ENCODE data around the gene CLCA1.

Gene CLCA1

DNA sequence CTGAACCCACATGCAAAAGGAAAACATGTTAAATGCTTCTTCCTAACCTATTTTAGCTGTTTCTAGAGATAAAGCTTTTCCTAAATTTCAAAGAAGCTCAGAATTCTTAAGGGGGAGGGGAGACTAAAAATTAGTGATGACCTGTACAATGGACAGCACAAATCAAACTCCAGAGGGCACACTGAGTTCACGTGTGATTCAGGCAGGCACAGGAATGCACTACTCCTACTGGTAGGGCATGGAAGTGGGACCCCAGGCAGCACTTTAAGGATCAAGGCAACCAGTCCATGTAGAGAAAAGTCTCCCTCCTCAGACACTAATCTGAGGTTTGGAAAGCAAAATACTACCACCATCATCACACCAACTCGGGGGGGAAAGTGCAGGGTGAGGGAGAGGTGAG lies 46.9 kb downstream of the CLCA1 start:
- Histone ChIP-seq H3K36me3 (ENCODE audit: insufficient read depth, low read length) (no peaks in the 10 kb centered on the region), H3K27ac (ENCODE audit: low read depth, low read length, poor library complexity, severe bottlenecking) (no peak overlapping the region)

DNA sequence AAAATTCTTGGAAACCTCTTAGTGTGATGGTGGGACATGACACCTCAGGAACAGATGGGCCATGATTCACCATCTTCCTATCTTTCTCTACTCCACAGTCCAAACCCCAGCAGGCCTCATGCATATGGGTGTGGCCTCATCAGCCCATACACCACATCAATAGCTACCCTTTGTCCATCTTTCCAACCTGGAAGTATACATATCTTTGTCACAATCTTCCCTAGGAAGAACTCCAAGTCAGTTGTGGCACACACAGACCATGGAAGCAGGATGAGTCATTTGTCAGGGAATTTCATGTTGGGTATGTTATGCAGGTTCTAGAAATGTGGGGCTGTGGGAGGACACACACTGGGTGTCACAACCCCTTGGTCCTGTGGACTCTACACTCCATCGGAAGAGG lies 47.6 kb downstream of the CLCA1 start:
- Histone ChIP-seq H3K4me1 (ENCODE audit: insufficient read depth, low read length, severe bottlenecking) (no peaks in the 10 kb centered on the region), H3K4me2 (ENCODE audit: low read length) (no peak overlapping the region), H3F3A (ENCODE audit: insufficient read depth, low read length) (no peaks in the 10 kb centered on the region), H3K9me3 (ENCODE audit: low read length) (no peaks in the 10 kb centered on the region), H3K27me3 (ENCODE audit: insufficient read depth, low read length) (no peaks in the 10 kb centered on the region), H3K9me2 (ENCODE audit: low read depth, low read length) (no peaks in the 10 kb centered on the region), H3K27ac (ENCODE audit: low read depth, low read length, poor library complexity, severe bottlenecking) (no peak overlapping the region), H3K4me3 (ENCODE audit: low read depth, low read length, poor library complexity, severe bottlenecking) (no peak overlapping the region), H2AFZ (ENCODE audit: low read length) (no peak overlapping the region), H3K79me2 (ENCODE audit: insufficient read depth, low read length) (no peaks in the 10 kb centered on the region), H4K20me1 (ENCODE audit: insufficient read depth, low read length) (no peaks in the 10 kb centered on the region), H3K9ac (ENCODE audit: low read length) (no peak overlapping the region), H3K36me3 (ENCODE audit: insufficient read depth, low read length) (no peaks in the 10 kb centered on the region)
- no peak for TF ChIP-seq EZH2 (IDR thresholded peaks at IDR 0.05; ENCODE audit: borderline replicate concordance, low read length)

More for the DNA sequence above, 46.9 kb downstream of the CLCA1 start:
- Histone ChIP-seq H3K9ac (ENCODE audit: low read length) (no peak overlapping the region), H3K27me3 (ENCODE audit: insufficient read depth, low read length) (no peaks in the 10 kb centered on the region), H3K79me2 (ENCODE audit: insufficient read depth, low read length) (no peaks in the 10 kb centered on the region), H4K20me1 (ENCODE audit: insufficient read depth, low read length) (no peaks in the 10 kb centered on the region), H3K4me3 (ENCODE audit: low read depth, low read length, poor library complexity, severe bottlenecking) (no peak overlapping the region), H3K4me1 (ENCODE audit: insufficient read depth, low read length, severe bottlenecking) (no peaks in the 10 kb centered on the region), H3K9me3 (ENCODE audit: low read length) (no peaks in the 10 kb centered on the region), H2AFZ (ENCODE audit: low read length) (no peak overlapping the region), H3K4me2 (ENCODE audit: low read length) (no peak overlapping the region), H3K9me2 (ENCODE audit: low read depth, low read length) (no peaks in the 10 kb centered on the region), H3F3A (ENCODE audit: insufficient read depth, low read length) (no peaks in the 10 kb centered on the region)
- no peak for TF ChIP-seq EZH2 (IDR thresholded peaks at IDR 0.05; ENCODE audit: borderline replicate concordance, low read length)
- TF ChIP-seq, protein P1, sequence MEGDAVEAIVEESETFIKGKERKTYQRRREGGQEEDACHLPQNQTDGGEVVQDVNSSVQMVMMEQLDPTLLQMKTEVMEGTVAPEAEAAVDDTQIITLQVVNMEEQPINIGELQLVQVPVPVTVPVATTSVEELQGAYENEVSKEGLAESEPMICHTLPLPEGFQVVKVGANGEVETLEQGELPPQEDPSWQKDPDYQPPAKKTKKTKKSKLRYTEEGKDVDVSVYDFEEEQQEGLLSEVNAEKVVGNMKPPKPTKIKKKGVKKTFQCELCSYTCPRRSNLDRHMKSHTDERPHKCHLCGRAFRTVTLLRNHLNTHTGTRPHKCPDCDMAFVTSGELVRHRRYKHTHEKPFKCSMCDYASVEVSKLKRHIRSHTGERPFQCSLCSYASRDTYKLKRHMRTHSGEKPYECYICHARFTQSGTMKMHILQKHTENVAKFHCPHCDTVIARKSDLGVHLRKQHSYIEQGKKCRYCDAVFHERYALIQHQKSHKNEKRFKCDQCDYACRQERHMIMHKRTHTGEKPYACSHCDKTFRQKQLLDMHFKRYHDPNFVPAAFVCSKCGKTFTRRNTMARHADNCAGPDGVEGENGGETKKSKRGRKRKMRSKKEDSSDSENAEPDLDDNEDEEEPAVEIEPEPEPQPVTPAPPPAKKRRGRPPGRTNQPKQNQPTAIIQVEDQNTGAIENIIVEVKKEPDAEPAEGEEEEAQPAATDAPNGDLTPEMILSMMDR (IDR thresholded peaks at IDR 0.05; ENCODE audit: low read length), result peak; percentile 40; the same call in 1 of the 2 replicates

GRCh38 chr1:86517336-86517735 lies 48.6 kb downstream of the CLCA1 start:
- Histone ChIP-seq H3K27ac (ENCODE audit: low read depth, low read length, poor library complexity, severe bottlenecking) (no peak overlapping the region), H3K79me2 (ENCODE audit: insufficient read depth, low read length) (no peaks in the 10 kb centered on the region), H3K4me2 (ENCODE audit: low read length) (no peak overlapping the region), H3F3A (ENCODE audit: insufficient read depth, low read length) (no peaks in the 10 kb centered on the region), H3K4me1 (ENCODE audit: insufficient read depth, low read length, severe bottlenecking) (no peaks in the 10 kb centered on the region), H3K9me3 (ENCODE audit: low read length) (no peaks in the 10 kb centered on the region), H4K20me1 (ENCODE audit: insufficient read depth, low read length) (no peaks in the 10 kb centered on the region), H2AFZ (ENCODE audit: low read length) (no peak overlapping the region), H3K36me3 (ENCODE audit: insufficient read depth, low read length) (no peaks in the 10 kb centered on the region), H3K27me3 (ENCODE audit: insufficient read depth, low read length) (no peaks in the 10 kb centered on the region), H3K9me2 (ENCODE audit: low read depth, low read length) (no peaks in the 10 kb centered on the region), H3K9ac (ENCODE audit: low read length) (no peak overlapping the region), H3K4me3 (ENCODE audit: low read depth, low read length, poor library complexity, severe bottlenecking) (no peak overlapping the region)
- TF ChIP-seq, protein P1 (IDR thresholded peaks at IDR 0.05; ENCODE audit: low read length), result no peak
- no peak for TF ChIP-seq EZH2 (IDR thresholded peaks at IDR 0.05; ENCODE audit: borderline replicate concordance, low read length)

GRCh38 chr1:86520789-86521521 lies 52.2 kb downstream of the CLCA1 start:
- no peak overlapping the region for H3K4me3 ChIP-seq (ENCODE audit: low read depth, low read length, poor library complexity, severe bottlenecking)
- H3K4me1 ChIP-seq (ENCODE audit: insufficient read depth, low read length, severe bottlenecking), result no peaks in the 10 kb centered on the region
- no peak overlapping the region for H2AFZ ChIP-seq (ENCODE audit: low read length)
- no peaks in the 10 kb centered on the region for H4K20me1 ChIP-seq (ENCODE audit: insufficient read depth, low read length)
- H3K27ac ChIP-seq (ENCODE audit: low read depth, low read length, poor library complexity, severe bottlenecking), result no peak overlapping the region
- H3K9me3 ChIP-seq (ENCODE audit: low read length), result no peaks in the 10 kb centered on the region
- H3K9ac ChIP-seq (ENCODE audit: low read length), result no peak overlapping the region
- H3K36me3 ChIP-seq (ENCODE audit: insufficient read depth, low read length), result no peaks in the 10 kb centered on the region
- H3K27me3 ChIP-seq (ENCODE audit: insufficient read depth, low read length), result no peaks in the 10 kb centered on the region
- TF ChIP-seq EZH2 (IDR thresholded peaks at IDR 0.05; ENCODE audit: borderline replicate concordance, low read length), result no peak
- TF ChIP-seq, protein P1 (IDR thresholded peaks at IDR 0.05; ENCODE audit: low read length), result no peak
- no peaks in the 10 kb centered on the region for H3K79me2 ChIP-seq (ENCODE audit: insufficient read depth, low read length)
- no peaks in the 10 kb centered on the region for H3F3A ChIP-seq (ENCODE audit: insufficient read depth, low read length)
- H3K9me2 ChIP-seq (ENCODE audit: low read depth, low read length), result no peaks in the 10 kb centered on the region
- no peak overlapping the region for H3K4me2 ChIP-seq (ENCODE audit: low read length)

All from OCI-LY1 (cell line).